GM18505 (cell line): Measurements from ENCODE around the gene ZNF575.

Experiments used
- ATAC-seq: cut with Tn5 transposase; IDR thresholded peaks from one replicate; pipeline ENCODE4 v1.9.1; 2021; ENCODE audit not compliant: unreplicated experiment
- POLR2A ChIP-seq: IDR thresholded peaks from 4 replicates; pipeline ENCODE4 v1.6.1; 2011; ENCODE audit warnings: borderline replicate concordance; ENCODE audit not compliant: insufficient read depth, insufficient read length; ENCODE audit errors: extremely low read depth

The ZNF575 gene

GRCh38 chr19:43578787-43579186 lies 45.8 kb downstream of the ZNF575 start:
- ATAC-seq, result no peak
- TF ChIP-seq POLR2A, result no peak

DNA sequence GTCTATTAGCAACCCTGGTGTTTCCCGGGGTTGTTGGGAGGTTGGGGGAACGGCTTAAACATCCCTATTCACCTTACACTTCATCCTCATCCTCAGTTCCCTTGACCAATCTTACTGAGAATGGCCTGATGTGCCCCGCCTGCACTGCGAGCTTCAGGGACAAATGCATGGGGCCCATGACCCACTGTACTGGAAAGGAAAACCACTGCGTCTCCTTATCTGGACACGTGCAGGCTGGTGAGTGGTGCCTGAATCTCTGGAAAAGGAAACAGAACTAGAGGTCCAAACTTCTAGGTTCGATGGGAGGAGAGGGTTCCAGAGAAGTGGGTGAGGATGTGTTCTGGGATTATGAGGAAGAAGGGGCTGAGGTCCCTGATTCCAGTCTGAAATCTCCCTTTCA lies 48.5 kb downstream of the ZNF575 start:
- TF ChIP-seq POLR2A, result no peak
- ATAC-seq, result no peak

- no peak for ATAC-seq
- no peak for TF ChIP-seq POLR2A
These were observed 49.5 kb downstream of the ZNF575 start for GRCh38 chr19:43582495-43582894.

GRCh38 chr19:43584484-43584883 lies 51.5 kb downstream of the ZNF575 start:
- TF ChIP-seq POLR2A, result no peak
- ATAC-seq, result no peak
